HUES6 (cell line): ENCODE measurements around the gene SYDE2.

Source experiments
- H3K27ac ChIP-seq: 2 replicates; pipeline ENCODE4 v1.7.0; 2013; ENCODE audit warnings: low read depth, mild to moderate bottlenecking, low read length, inconsistent platforms
- H3K27me3 ChIP-seq: 2 replicates; pipeline ENCODE4 v1.6.1; 2013; ENCODE audit warnings: low read length; ENCODE audit not compliant: control insufficient read depth, insufficient read depth
- H3K36me3 ChIP-seq: 2 replicates; pipeline ENCODE4 v1.6.1; 2013; ENCODE audit warnings: low read length; ENCODE audit not compliant: control insufficient read depth, insufficient read depth
- H3K4me1 ChIP-seq: 2 replicates; pipeline ENCODE4 v1.6.1; 2013; ENCODE audit warnings: low read length; ENCODE audit not compliant: control insufficient read depth, insufficient read depth
- H3K4me3 ChIP-seq: 2 replicates; pipeline ENCODE4 v1.5.1; 2013; ENCODE audit warnings: low read depth, low read length
- H3K9ac ChIP-seq: one replicate; pipeline ENCODE4 v1.6.1; 2013; ENCODE audit warnings: mild to moderate bottlenecking, low read length
- H3K9me3 ChIP-seq: 2 replicates; pipeline ENCODE4 v1.6.1; 2013; ENCODE audit warnings: low read depth, low read length; ENCODE audit not compliant: control insufficient read depth, insufficient read depth

SYDE2 gene

GRCh38 chr1:85230305-85230977 is 29.6 kb upstream of the SYDE2 start:
- Histone ChIP-seq H3K9ac (no peak overlapping the region), H3K4me3 (no peak overlapping the region), H3K27me3 (no peaks in the 10 kb centered on the region), H3K4me1 (peaks cover 8% of the 10 kb centered on the region), H3K36me3 (no peaks in the 10 kb centered on the region), H3K9me3 (no peaks in the 10 kb centered on the region), H3K27ac (no peak overlapping the region)

DNA sequence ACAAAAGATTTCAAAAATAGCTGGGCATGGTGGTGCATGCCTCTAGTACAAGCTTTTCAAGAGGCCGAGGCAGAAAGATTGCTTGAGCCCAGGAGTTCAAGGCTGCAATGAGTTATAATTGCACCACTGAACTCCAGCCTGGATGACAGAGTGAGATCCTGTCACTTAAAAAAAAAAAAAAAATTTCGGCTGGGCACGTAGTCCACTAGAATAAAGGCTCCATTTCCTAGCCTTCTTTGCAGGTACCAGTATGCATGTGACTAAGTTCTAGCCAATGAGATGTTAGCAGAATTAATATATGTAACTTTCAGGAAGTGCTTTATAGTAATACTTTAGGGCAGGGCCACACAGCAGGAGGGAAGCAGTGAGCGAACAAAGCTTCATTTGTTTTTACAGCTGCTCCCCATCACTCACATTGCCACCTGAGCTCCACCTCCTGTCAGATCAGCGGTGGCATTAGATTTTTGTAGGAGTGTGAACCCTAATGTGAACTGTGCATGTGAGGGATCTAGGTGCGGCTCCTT is 28.8 kb upstream of the SYDE2 start:
- Histone ChIP-seq H3K9me3 (no peaks in the 10 kb centered on the region), H3K4me1 (peaks cover 16% of the 10 kb centered on the region), H3K36me3 (no peaks in the 10 kb centered on the region), H3K27ac (no peak overlapping the region), H3K27me3 (no peaks in the 10 kb centered on the region), H3K9ac (no peak overlapping the region), H3K4me3 (no peak overlapping the region)

DNA sequence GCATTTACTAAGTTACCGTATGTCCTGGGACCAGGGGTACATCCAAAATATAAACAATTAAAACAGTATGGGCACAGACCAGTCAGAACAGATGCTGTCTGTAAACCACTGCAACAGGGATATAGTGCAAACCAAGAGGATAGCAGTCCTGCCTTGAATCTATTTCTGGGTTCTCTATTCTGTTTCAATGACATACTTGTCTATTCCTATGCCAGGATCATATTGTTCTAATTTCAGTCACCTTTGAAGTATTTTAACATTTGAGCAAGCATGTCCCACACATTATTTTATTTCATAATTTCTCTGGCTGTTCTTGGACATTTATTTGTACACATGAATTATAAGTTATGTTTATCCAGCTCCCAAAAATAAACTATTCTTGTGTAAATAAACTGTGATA is 28.2 kb upstream of the SYDE2 start:
- no peak overlapping the region for H3K9ac ChIP-seq
- no peaks in the 10 kb centered on the region for H3K27me3 ChIP-seq
- H3K4me1 ChIP-seq, result peaks cover 17% of the 10 kb centered on the region
- no peak overlapping the region for H3K27ac ChIP-seq
- H3K4me3 ChIP-seq, result no peak overlapping the region
- no peaks in the 10 kb centered on the region for H3K9me3 ChIP-seq
- no peaks in the 10 kb centered on the region for H3K36me3 ChIP-seq

DNA sequence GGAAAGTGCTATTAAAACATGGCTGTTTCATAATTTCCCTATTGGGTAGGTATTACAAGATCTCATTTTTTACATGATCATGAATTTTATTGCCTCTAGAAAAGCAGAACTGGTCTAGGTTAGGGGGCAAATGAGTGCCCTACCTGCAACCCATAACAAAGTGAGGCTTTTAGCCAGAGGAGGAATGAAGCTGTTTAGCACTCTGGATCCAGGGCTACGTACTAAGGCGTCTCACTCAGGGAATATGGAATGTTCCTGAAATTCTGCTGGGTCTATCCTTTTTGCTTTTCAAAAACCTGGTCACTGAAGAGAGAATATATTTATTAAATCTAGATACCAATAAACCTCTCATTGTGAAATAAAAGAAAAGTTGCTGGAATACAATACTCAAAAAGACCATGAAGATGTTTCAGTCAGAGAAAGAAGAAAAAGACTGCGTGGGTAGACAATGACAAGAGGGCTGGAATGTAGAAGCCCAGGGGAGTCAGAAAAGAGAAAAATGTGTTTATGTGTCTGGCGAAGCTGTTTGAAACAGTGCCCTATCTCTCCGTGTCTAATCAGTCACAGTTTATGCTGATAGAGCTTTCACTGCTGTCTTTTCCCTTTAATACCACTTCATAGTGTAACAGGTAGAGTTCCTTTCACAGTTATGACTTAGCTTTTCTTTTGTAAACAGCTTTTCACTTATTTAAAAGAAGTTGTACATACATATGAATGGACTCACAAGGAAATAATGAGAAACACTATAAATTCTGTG is 25.0 kb upstream of the SYDE2 start:
- no peaks in the 10 kb centered on the region for H3K36me3 ChIP-seq
- no peak overlapping the region for H3K4me3 ChIP-seq
- H3K27ac ChIP-seq, result no peak overlapping the region
- peaks cover 19% of the 10 kb centered on the region for H3K4me1 ChIP-seq
- H3K27me3 ChIP-seq, result no peaks in the 10 kb centered on the region
- H3K9ac ChIP-seq, result no peak overlapping the region
- no peaks in the 10 kb centered on the region for H3K9me3 ChIP-seq

DNA sequence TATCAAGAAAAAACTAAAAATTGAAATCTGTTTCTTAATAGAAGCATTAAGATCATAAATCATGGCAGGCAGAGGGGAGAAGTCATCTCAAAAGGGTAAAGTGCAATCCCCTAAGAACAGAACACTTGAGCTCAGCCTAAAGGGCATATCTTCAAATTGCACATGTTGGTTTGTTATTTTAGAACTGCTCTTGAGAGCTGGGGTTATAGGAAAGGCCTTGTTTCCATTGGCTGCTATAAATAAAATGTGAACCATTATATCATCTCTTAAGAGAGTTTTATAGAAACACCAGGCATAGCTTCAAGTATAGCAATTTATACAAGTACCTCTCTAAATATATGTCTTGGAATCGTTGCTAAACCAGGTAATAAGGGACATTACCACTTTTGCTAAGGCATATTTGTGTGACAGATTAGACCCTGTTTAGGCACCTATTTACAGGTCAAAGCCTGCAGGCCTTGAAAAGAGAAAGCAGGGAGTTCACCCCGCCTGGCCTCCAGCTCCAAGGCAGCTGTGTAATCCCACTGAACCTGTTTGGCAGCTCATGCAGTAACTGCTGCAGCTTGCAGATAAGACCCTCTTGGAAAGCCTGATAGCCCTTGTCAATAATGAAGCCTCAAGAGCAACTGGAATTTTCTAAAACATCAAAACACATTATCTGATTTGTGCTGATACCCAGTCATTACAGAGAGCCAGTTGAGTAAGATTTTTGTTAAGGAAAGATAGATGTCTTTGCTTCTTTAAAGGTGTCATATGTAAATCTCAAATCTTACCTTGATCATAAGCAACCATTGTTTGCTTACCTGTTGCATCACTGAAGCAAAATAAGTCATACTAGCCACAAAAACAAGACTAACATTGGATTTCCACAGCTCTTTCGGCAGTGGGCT is 24.2 kb upstream of the SYDE2 start:
- Histone ChIP-seq H3K4me3 (no peak overlapping the region), H3K36me3 (no peaks in the 10 kb centered on the region), H3K9me3 (no peaks in the 10 kb centered on the region), H3K27ac (no peak overlapping the region), H3K27me3 (no peaks in the 10 kb centered on the region), H3K4me1 (peaks cover 24% of the 10 kb centered on the region), H3K9ac (no peak overlapping the region)

DNA sequence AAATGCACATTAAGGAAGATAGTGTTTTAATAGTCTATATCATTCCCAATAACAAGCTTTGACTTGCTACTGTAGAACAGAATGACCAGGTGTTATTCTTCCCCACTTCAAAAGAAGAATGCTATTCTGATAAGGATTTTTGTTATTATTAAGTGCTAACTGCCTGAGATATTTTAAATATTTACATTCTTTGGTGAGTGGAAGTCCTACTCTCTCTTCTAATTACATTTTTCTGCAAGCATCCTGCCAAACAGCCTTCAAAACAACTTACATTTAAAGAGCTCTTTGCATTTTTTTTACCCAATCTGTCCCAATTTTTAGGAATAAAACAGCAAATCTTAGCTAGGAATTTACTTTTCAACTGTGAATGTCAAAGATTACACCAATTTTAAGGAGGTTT is 23.5 kb upstream of the SYDE2 start:
- Histone ChIP-seq H3K9me3 (no peaks in the 10 kb centered on the region), H3K9ac (no peak overlapping the region), H3K4me3 (no peak overlapping the region), H3K36me3 (no peaks in the 10 kb centered on the region), H3K27me3 (no peaks in the 10 kb centered on the region), H3K27ac (no peak overlapping the region), H3K4me1 (peaks cover 24% of the 10 kb centered on the region)

DNA sequence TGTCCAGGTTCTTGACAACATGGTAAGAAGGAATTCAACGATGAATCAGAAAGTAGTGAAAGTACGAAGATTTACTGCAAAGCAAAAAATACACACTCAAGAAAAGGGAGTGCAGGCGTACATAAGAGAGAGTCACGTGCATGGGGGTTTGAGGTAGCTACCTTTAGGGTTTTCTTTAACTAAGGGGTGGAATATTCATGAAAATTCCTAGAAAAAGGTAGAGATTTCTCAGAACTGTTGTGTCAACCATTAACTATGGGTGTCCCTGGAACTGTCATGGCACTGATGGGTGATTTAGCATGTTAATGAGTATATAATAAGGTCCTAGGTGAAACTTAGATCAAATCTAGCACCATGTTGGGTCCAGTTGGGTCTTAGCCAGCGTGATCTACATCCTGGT is 22.5 kb upstream of the SYDE2 start:
- Histone ChIP-seq H3K9me3 (no peaks in the 10 kb centered on the region), H3K27me3 (no peaks in the 10 kb centered on the region), H3K36me3 (no peaks in the 10 kb centered on the region), H3K9ac (no peak overlapping the region), H3K27ac (no peak overlapping the region), H3K4me3 (no peak overlapping the region), H3K4me1 (peaks cover 24% of the 10 kb centered on the region)

DNA sequence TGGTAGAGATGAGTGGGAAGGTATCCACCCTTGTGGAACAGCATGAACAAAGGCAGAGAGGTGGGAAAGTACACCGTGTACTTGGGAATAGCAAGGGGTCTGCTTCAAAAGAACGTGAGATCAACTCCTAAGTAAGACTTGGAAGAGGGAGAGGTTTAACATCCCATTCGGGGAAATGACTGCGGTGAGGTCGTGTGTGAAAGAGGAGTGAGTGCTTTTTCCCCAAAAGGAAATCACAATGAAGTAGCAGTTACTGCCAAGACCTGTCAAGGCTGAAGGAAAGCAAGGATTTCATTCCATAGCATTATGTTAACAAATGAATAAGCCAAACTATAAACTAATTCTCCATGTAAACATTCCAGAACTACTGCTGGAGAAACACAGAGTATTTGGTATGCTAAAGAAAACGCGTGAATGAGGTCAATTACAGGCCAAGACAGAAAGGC is 20.0 kb upstream of the SYDE2 start:
- Histone ChIP-seq H3K27ac (no peak overlapping the region), H3K9me3 (no peaks in the 10 kb centered on the region), H3K27me3 (no peaks in the 10 kb centered on the region), H3K4me3 (no peak overlapping the region), H3K4me1 (peaks cover 19% of the 10 kb centered on the region; the same call in 1 of the 2 replicates), H3K9ac (no peak overlapping the region), H3K36me3 (no peaks in the 10 kb centered on the region)

GRCh38 chr1:85219853-85220610 is 19.2 kb upstream of the SYDE2 start:
- no peaks in the 10 kb centered on the region for H3K9me3 ChIP-seq

DNA sequence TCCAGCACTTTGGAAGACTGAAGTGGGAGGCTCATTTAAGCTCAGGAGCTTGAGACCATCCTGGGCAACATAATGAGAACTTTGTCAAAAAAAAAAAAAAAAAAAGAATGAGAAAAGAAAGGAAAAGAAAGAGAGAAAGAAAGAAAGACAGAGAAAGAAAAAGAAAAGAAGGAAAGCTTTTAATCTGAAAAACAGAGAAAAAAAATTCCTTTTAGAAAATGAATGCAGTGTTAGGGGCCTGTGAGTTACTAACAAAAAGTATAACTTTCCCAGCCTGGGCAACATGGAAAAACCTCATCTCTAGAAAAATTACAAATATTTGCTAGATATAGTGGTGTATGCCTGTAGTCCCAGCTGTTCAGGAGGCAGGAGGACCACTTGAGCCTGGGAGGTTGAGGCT is 15.9 kb upstream of the SYDE2 start:
- Histone ChIP-seq H3K4me1 (peaks cover 7% of the 10 kb centered on the region; the same call in 1 of the 2 replicates), H3K36me3 (no peaks in the 10 kb centered on the region), H3K27ac (no peak overlapping the region), H3K9me3 (no peaks in the 10 kb centered on the region), H3K4me3 (no peak overlapping the region), H3K9ac (no peak overlapping the region), H3K27me3 (no peaks in the 10 kb centered on the region)

More at GRCh38 chr1:85219853-85220610, 19.2 kb upstream of the SYDE2 start:
- Histone ChIP-seq H3K27ac (no peak overlapping the region), H3K4me1 (peaks cover 12% of the 10 kb centered on the region; the same call in 1 of the 2 replicates), H3K4me3 (no peak overlapping the region), H3K36me3 (no peaks in the 10 kb centered on the region), H3K9ac (no peak overlapping the region), H3K27me3 (no peaks in the 10 kb centered on the region)
